HepG2 (cell line): ENCODE data around the gene ORC1. TPM values are rescaled to one million over a fixed set of nuclear protein-coding genes. Genes with fewer than 3 reads are reported as not detected.

Experiments
- BORCS8-MEF2B ChIP-seq: sonication (generic); formaldehyde crosslinking; IDR thresholded peaks from 2 replicates; pipeline ENCODE4 v1.8.0; 2022; ENCODE audit warnings: mild to moderate bottlenecking, missing genetic modification reagents
- DMAP1 ChIP-seq: IDR thresholded peaks from 2 replicates; pipeline ENCODE4 v1.6.1; 2016
- JUN ChIP-seq: sonication (generic); formaldehyde crosslinking; IDR thresholded peaks from 2 replicates; pipeline ENCODE4 v1.4.0; 2020; ENCODE audit warnings: mild to moderate bottlenecking, missing genetic modification reagents
- MXI1 ChIP-seq: IDR thresholded peaks from 3 replicates; pipeline ENCODE4 v1.6.1; 2012; ENCODE audit warnings: low read depth, low read length, inconsistent platforms, borderline replicate concordance
- POGZ ChIP-seq: sonication (generic); formaldehyde crosslinking; IDR thresholded peaks from 2 replicates; pipeline ENCODE4 v1.4.0; 2020; ENCODE audit warnings: mild to moderate bottlenecking, missing genetic modification reagents
- SALL1 ChIP-seq: sonication (generic); formaldehyde crosslinking; IDR thresholded peaks from 2 replicates; pipeline ENCODE4 v1.8.0; 2022; ENCODE audit warnings: mild to moderate bottlenecking, missing genetic modification reagents
- SMARCC2 ChIP-seq: fragments of 450-650 bp; IDR thresholded peaks from 2 replicates; pipeline ENCODE4 v1.6.1; 2017; ENCODE audit warnings: antibody characterized with exemption, mild to moderate bottlenecking
- STAG1 ChIP-seq: sonication (generic); formaldehyde crosslinking; IDR thresholded peaks from 2 replicates; pipeline ENCODE4 v1.4.0; 2020; ENCODE audit warnings: missing genetic modification reagents
- WIZ ChIP-seq: sonication (generic); formaldehyde crosslinking; IDR thresholded peaks from 2 replicates; pipeline ENCODE4 v1.5.1; 2020; ENCODE audit warnings: mild to moderate bottlenecking, missing genetic modification reagents
- ZNF143 ChIP-seq: sonication (generic); formaldehyde crosslinking; IDR thresholded peaks from 2 replicates; pipeline ENCODE4 v1.4.0; 2020; ENCODE audit warnings: missing genetic modification reagents
- ZNF205 ChIP-seq: IDR thresholded peaks from 2 replicates; pipeline ENCODE4 v1.6.1; 2018; ENCODE audit warnings: missing biosample characterization, missing genetic modification reagents
- ZNF30 ChIP-seq: sonication (generic); formaldehyde crosslinking; IDR thresholded peaks from 2 replicates; pipeline ENCODE4 v1.5.0; 2020; ENCODE audit warnings: mild to moderate bottlenecking, missing genetic modification reagents
- ZNF343 ChIP-seq: sonication (generic); formaldehyde crosslinking; IDR thresholded peaks from 2 replicates; pipeline ENCODE4 v1.4.0; 2020; ENCODE audit warnings: mild to moderate bottlenecking, missing genetic modification reagents
- ZNF674 ChIP-seq: sonication (generic); formaldehyde crosslinking; IDR thresholded peaks from 2 replicates; pipeline ENCODE4 v1.5.0; 2020; ENCODE audit warnings: low read depth, mild to moderate bottlenecking, missing genetic modification reagents
- ZNF713 ChIP-seq: sonication (generic); formaldehyde crosslinking; IDR thresholded peaks from 2 replicates; pipeline ENCODE4 v1.4.0; 2020; ENCODE audit warnings: mild to moderate bottlenecking, missing genetic modification reagents
- ZNF720 ChIP-seq: sonication (generic); formaldehyde crosslinking; IDR thresholded peaks from 2 replicates; pipeline ENCODE4 v1.4.0; 2020; ENCODE audit warnings: missing genetic modification reagents
- ZNF776 ChIP-seq: sonication (generic); formaldehyde crosslinking; IDR thresholded peaks from 2 replicates; pipeline ENCODE4 v1.4.0; 2020; ENCODE audit warnings: mild to moderate bottlenecking, missing genetic modification reagents
- polyA plus RNA-seq, 8 experiments: library from polyadenylated mRNA; depleted of rRNA in 3 of 8; stranded (reverse) in 7 of 8; unstranded in 1 of 8; fragments of >200 nt; fragmentation: Illumina TruSeq in 4 of 8; extraction: Trizol in 4 of 8; gene quantifications; 2 replicates each; pipeline versions ENCODE4 v1.2.1 to v1.2.3, GENCODE V29; 2011 to 2016; ENCODE audit warnings: low read depth in 4 of 8, missing spikeins in 1 of 8, mixed read lengths in 1 of 8; ENCODE audit not compliant: insufficient read depth in 1 of 8
- total RNA-seq, 5 experiments: library from RNA; depleted of rRNA; stranded (reverse); fragments of >200 nt; fragmentation: Illumina TruSeq; extraction: Trizol; gene quantifications; 2 replicates each; pipeline ENCODE4 v1.2.3, GENCODE V29; 2016; ENCODE audit warnings: low read depth in 1 of 5
- TF ChIP-seq, protein P1 (sequence below): sonication (generic); formaldehyde crosslinking; IDR thresholded peaks from 2 replicates; pipeline ENCODE4 v1.9.0; 2022; ENCODE audit warnings: missing genetic modification reagents, mild to moderate bottlenecking, borderline replicate concordance
- TF ChIP-seq, protein P2 (sequence below): sonication (generic); formaldehyde crosslinking; IDR thresholded peaks from 2 replicates; pipeline ENCODE4 v1.4.0; 2020; ENCODE audit warnings: missing genetic modification reagents, borderline replicate concordance
- TF ChIP-seq, protein P3 (sequence below), 2 experiments: IDR thresholded peaks; 2 replicates each; pipeline ENCODE4 v1.6.1; 2011 to 2012; ENCODE audit warnings: low read length in 2 of 2, borderline replicate concordance in 1 of 2, low read depth in 1 of 2, mild to moderate bottlenecking in 1 of 2, moderate library complexity in 1 of 2
- TF ChIP-seq, protein P4 (sequence below): sonication (generic); formaldehyde crosslinking; IDR thresholded peaks from 2 replicates; pipeline ENCODE4 v1.4.0; 2020; ENCODE audit warnings: missing genetic modification reagents

The ORC1 gene
- total and polyA plus RNA-seq, 2 of the 13 experiments (the other 11 are each of a cell fraction or from before 2014, with no cell fraction given), result 7.0 to 23.5 TPM

DNA sequence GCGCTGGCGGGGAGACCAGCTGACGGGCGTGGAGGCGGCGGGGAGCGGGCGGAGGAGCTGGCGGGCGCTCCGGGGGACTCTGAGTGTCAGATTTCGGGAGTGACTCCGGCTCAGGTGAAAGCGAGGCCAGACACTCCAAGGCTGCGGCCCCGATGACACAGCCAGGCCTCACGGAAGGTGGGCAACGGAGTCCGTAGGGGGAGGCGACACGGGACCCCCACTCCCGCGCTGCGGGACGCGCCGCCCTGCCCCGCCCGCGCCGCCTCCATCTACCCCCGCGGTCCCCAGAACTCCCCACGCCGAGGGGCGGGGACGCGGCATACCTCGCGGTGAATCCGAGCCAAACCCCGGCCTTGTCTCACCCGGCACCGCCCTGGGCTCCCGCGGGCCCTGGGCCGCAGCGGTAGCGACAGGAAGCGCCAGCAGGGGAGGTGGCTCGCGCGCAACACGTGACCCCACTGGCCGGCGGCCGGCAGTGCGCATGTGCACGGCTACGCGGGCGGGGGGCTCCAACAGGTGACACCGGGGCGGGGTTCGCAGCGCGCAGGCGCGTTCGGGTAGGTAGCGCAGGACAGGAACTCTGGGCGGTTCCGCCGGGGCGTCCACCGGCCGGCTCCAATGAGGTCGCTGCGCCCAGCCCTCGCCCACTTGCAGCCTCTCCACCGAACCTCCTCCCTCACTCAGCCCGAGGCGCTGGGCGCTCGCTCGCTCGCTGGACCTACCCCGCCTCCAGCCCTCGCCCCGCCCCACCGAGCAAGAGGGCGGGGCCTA lies 38.3 kb downstream of the ORC1 start, which contains the start of gene CC2D1B (continued):
- peak; percentile 86; the same call in 1 of the 2 replicates for TF ChIP-seq SALL1
- peak; percentile 76; the same call in 1 of the 2 replicates for TF ChIP-seq DMAP1 (CRISPR knock-in tag)
- peak; percentile 52; the same call in 1 of the 2 replicates for TF ChIP-seq ZNF205 (CRISPR knock-in tag)
- TF ChIP-seq, protein P1, sequence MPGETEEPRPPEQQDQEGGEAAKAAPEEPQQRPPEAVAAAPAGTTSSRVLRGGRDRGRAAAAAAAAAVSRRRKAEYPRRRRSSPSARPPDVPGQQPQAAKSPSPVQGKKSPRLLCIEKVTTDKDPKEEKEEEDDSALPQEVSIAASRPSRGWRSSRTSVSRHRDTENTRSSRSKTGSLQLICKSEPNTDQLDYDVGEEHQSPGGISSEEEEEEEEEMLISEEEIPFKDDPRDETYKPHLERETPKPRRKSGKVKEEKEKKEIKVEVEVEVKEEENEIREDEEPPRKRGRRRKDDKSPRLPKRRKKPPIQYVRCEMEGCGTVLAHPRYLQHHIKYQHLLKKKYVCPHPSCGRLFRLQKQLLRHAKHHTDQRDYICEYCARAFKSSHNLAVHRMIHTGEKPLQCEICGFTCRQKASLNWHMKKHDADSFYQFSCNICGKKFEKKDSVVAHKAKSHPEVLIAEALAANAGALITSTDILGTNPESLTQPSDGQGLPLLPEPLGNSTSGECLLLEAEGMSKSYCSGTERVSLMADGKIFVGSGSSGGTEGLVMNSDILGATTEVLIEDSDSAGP (CRISPR knock-in tag), result peak; percentile 84; the same call in 1 of the 2 replicates
- no peak for TF ChIP-seq ZNF720
- TF ChIP-seq, protein P2, sequence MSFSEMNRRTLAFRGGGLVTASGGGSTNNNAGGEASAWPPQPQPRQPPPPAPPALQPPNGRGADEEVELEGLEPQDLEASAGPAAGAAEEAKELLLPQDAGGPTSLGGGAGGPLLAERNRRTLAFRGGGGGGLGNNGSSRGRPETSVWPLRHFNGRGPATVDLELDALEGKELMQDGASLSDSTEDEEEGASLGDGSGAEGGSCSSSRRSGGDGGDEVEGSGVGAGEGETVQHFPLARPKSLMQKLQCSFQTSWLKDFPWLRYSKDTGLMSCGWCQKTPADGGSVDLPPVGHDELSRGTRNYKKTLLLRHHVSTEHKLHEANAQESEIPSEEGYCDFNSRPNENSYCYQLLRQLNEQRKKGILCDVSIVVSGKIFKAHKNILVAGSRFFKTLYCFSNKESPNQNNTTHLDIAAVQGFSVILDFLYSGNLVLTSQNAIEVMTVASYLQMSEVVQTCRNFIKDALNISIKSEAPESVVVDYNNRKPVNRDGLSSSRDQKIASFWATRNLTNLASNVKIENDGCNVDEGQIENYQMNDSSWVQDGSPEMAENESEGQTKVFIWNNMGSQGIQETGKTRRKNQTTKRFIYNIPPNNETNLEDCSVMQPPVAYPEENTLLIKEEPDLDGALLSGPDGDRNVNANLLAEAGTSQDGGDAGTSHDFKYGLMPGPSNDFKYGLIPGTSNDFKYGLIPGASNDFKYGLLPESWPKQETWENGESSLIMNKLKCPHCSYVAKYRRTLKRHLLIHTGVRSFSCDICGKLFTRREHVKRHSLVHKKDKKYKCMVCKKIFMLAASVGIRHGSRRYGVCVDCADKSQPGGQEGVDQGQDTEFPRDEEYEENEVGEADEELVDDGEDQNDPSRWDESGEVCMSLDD (CRISPR knock-in tag), result peak; percentile 75; the same call in 1 of the 2 replicates
- no peak for TF ChIP-seq BORCS8-MEF2B (CRISPR knock-in tag)
- TF ChIP-seq SMARCC2, result no peak
- peak; percentile 53; the same call in 1 of the 3 replicates for TF ChIP-seq MXI1
- 0 out of 2 replicates have a peak, but pooled peaks have one; percentile 72 for TF ChIP-seq ZNF343 (CRISPR knock-in tag)
- peak; percentile 50; the same call in 1 of the 2 replicates for TF ChIP-seq POGZ
- TF ChIP-seq STAG1 (CRISPR knock-in tag), result no peak; the same call in 1 of the 2 replicates
- TF ChIP-seq, protein P3, sequence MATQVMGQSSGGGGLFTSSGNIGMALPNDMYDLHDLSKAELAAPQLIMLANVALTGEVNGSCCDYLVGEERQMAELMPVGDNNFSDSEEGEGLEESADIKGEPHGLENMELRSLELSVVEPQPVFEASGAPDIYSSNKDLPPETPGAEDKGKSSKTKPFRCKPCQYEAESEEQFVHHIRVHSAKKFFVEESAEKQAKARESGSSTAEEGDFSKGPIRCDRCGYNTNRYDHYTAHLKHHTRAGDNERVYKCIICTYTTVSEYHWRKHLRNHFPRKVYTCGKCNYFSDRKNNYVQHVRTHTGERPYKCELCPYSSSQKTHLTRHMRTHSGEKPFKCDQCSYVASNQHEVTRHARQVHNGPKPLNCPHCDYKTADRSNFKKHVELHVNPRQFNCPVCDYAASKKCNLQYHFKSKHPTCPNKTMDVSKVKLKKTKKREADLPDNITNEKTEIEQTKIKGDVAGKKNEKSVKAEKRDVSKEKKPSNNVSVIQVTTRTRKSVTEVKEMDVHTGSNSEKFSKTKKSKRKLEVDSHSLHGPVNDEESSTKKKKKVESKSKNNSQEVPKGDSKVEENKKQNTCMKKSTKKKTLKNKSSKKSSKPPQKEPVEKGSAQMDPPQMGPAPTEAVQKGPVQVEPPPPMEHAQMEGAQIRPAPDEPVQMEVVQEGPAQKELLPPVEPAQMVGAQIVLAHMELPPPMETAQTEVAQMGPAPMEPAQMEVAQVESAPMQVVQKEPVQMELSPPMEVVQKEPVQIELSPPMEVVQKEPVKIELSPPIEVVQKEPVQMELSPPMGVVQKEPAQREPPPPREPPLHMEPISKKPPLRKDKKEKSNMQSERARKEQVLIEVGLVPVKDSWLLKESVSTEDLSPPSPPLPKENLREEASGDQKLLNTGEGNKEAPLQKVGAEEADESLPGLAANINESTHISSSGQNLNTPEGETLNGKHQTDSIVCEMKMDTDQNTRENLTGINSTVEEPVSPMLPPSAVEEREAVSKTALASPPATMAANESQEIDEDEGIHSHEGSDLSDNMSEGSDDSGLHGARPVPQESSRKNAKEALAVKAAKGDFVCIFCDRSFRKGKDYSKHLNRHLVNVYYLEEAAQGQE (IDR thresholded peaks at IDR 0.05; ENCODE audit: borderline replicate concordance in 1 of 2, low read depth in 1 of 2, low read length in 2 of 2), result no peak
- TF ChIP-seq ZNF776 (CRISPR knock-in tag), result no peak
- TF ChIP-seq JUN (CRISPR knock-in tag), result no peak
- TF ChIP-seq ZNF30 (CRISPR knock-in tag), result no peak
- no peak for TF ChIP-seq ZNF143 (CRISPR knock-in tag)
- 0 out of 2 replicates have a peak, but pooled peaks have one; percentile 87 for TF ChIP-seq ZNF713 (CRISPR knock-in tag)
- no peak for TF ChIP-seq ZNF674
- TF ChIP-seq, protein P4, sequence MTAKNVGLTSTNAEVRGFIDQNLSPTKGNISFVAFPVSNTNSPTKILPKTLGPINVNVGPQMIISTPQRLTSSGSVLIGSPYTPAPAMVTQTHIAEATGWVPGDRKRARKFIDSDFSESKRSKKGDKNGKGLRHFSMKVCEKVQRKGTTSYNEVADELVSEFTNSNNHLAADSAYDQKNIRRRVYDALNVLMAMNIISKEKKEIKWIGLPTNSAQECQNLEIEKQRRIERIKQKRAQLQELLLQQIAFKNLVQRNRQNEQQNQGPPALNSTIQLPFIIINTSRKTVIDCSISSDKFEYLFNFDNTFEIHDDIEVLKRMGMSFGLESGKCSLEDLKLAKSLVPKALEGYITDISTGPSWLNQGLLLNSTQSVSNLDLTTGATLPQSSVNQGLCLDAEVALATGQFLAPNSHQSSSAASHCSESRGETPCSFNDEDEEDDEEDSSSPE (CRISPR knock-in tag), result peak; percentile 68
- TF ChIP-seq WIZ (CRISPR knock-in tag), result peak; percentile 52; the same call in 1 of the 2 replicates
